GM12878 (cell line): ENCODE data around the gene DAPK3. TPM values are rescaled to one million over a fixed set of nuclear protein-coding genes. Genes with fewer than 3 reads are reported as not detected.

Experiments
- ATF7 ChIP-seq: fragments of 450-650 bp; IDR thresholded peaks from 2 replicates; pipeline ENCODE4 v1.6.1; 2016; ENCODE audit warnings: low read depth, mild to moderate bottlenecking
- BCL3 ChIP-seq: IDR thresholded peaks from 2 replicates; pipeline ENCODE4 v1.6.1; 2011; ENCODE audit warnings: borderline replicate concordance, low read depth, mild to moderate bottlenecking, moderate library complexity, low read length; ENCODE audit not compliant: insufficient read depth, poor library complexity, severe bottlenecking
- CHD1 ChIP-seq: IDR thresholded peaks from 2 replicates; pipeline ENCODE4 v1.6.1; 2012; ENCODE audit warnings: low read depth, low read length, improper control_type of control experiment
- DPF2 ChIP-seq: fragments of 450-650 bp; IDR thresholded peaks from 2 replicates; pipeline ENCODE4 v1.6.1; 2017; ENCODE audit warnings: mild to moderate bottlenecking
- E2F8 ChIP-seq: fragments of 450-650 bp; IDR thresholded peaks from 2 replicates; pipeline ENCODE4 v1.6.1; 2018; ENCODE audit warnings: mild to moderate bottlenecking, low read depth, moderate library complexity; ENCODE audit not compliant: partially characterized antibody
- EP300 ChIP-seq, 2 experiments: fragments of 150-350 bp in 1 of 2; IDR thresholded peaks; 2 replicates each; pipeline ENCODE4 v1.6.1; 2011 to 2012; ENCODE audit warnings: low read depth in 2 of 2, low read length in 2 of 2, borderline replicate concordance in 1 of 2, improper control_type of control experiment in 1 of 2, inconsistent platforms in 1 of 2; ENCODE audit not compliant: control insufficient read depth in 1 of 2
- IRF3 ChIP-seq: fragments of 450-650 bp; IDR thresholded peaks from 2 replicates; pipeline ENCODE4 v1.6.1; 2014; ENCODE audit warnings: mild to moderate bottlenecking
- JUNB ChIP-seq: IDR thresholded peaks from 2 replicates; pipeline ENCODE4 v1.6.1; 2016; ENCODE audit warnings: antibody characterized with exemption, mild to moderate bottlenecking
- MTA2 ChIP-seq: fragments of 450-650 bp; IDR thresholded peaks from 2 replicates; pipeline ENCODE4 v1.6.1; 2016; ENCODE audit warnings: low read depth, mild to moderate bottlenecking, moderate library complexity
- NFIC ChIP-seq: IDR thresholded peaks from 2 replicates; pipeline ENCODE4 v1.6.1; 2012; ENCODE audit warnings: low read depth, mild to moderate bottlenecking, inconsistent platforms, low read length, moderate library complexity
- NFYA ChIP-seq: IDR thresholded peaks from 2 replicates; pipeline ENCODE4 v1.6.1; 2011; ENCODE audit warnings: low read depth, mild to moderate bottlenecking, low read length, improper control_type of control experiment, borderline replicate concordance
- PAX5 ChIP-seq: IDR thresholded peaks from 2 replicates; pipeline ENCODE4 v1.6.1; 2011; ENCODE audit warnings: low read depth, low read length, borderline replicate concordance
- PRDM15 ChIP-seq: fragments of 450-650 bp; formaldehyde crosslinking; IDR thresholded peaks from 2 replicates; pipeline ENCODE4 v1.4.0; 2020; ENCODE audit warnings: mild to moderate bottlenecking, moderate library complexity
- RAD51 ChIP-seq: fragments of 450-650 bp; IDR thresholded peaks from 2 replicates; pipeline ENCODE4 v1.6.1; 2016; ENCODE audit warnings: moderate library complexity, mild to moderate bottlenecking, inconsistent platforms
- RCOR1 ChIP-seq: conservative IDR thresholded peaks from 2 replicates; pipeline ENCODE4 v1.6.1; 2012; ENCODE audit warnings: low read depth, low read length, improper control_type of control experiment
- RELA ChIP-seq: fragments of 450-650 bp; IDR thresholded peaks from 2 replicates; pipeline ENCODE4 v1.8.0; 2014; ENCODE audit warnings: borderline replicate concordance; ENCODE audit not compliant: partially characterized antibody
- SP1 ChIP-seq: IDR thresholded peaks from one replicate; pipeline ENCODE4 v1.6.1; 2011; ENCODE audit warnings: low read depth, low read length
- SRF ChIP-seq, 2 experiments: IDR thresholded peaks; 2 replicates each; pipeline ENCODE4 v1.6.1; 2011; ENCODE audit warnings: low read depth in 2 of 2, low read length in 2 of 2, mild to moderate bottlenecking in 1 of 2, moderate library complexity in 1 of 2
- TARDBP ChIP-seq: IDR thresholded peaks from 2 replicates; pipeline ENCODE4 v1.6.1; 2016; ENCODE audit warnings: borderline replicate concordance
- YBX1 ChIP-seq: fragments of 450-650 bp; IDR thresholded peaks from 2 replicates; pipeline ENCODE4 v1.6.1; 2016; ENCODE audit warnings: antibody characterized with exemption
- ZBED1 ChIP-seq: IDR thresholded peaks from 2 replicates; pipeline ENCODE4 v1.6.1; 2016; ENCODE audit warnings: borderline replicate concordance
- ZNF217 ChIP-seq: fragments of 450-650 bp; IDR thresholded peaks from 2 replicates; pipeline ENCODE4 v1.6.1; 2017; ENCODE audit warnings: antibody characterized with exemption, mild to moderate bottlenecking
- polyA plus RNA-seq, 11 experiments: library from polyadenylated mRNA; depleted of rRNA in 4 of 11; unstranded in 6 of 11; stranded (reverse) in 5 of 11; fragments of >200 nt; fragmentation: Nextera tagmentation in 4 of 11; fragmentation: Illumina TruSeq in 1 of 11; extraction: Ambion mirVana in 4 of 11; extraction: Trizol in 1 of 11; gene quantifications; 1 replicate in 1 of 11; 2 replicates in 10 of 11; pipeline versions ENCODE4 v1.2.1 to v1.2.3, GENCODE V29; 2011 to 2016; ENCODE audit warnings: inconsistent platforms in 2 of 11, missing spikeins in 2 of 11, low read depth in 1 of 11
- total RNA-seq, 4 experiments: library from RNA; depleted of rRNA in 3 of 4; stranded (reverse); fragments of >200 nt in 3 of 4; fragmentation: Illumina TruSeq in 1 of 4; extraction: Trizol in 1 of 4; gene quantifications; 2 replicates each; pipeline versions ENCODE4 v1.2.1 to v1.2.3, GENCODE V29; 2013 to 2021

Gene DAPK3
- total and polyA plus RNA-seq, 10 of the 15 experiments (the other 5 are each of a cell fraction or from before 2014, with no cell fraction given), result 0.13 to 46.4 (median 24.8) TPM

GRCh38 chr19:3984908-3985642 lies 14.2 kb upstream of the DAPK3 start, which contains the start of gene EEF2 (continued):
- TF ChIP-seq PRDM15 (CRISPR knock-in tag) (peak; percentile 47; the same call in 1 of the 2 replicates), BCL3 (no peak), JUNB (no peak), EP300 (IDR thresholded peaks at IDR 0.05; ENCODE audit: borderline replicate concordance in 1 of 2, control insufficient read depth in 1 of 2, low read depth in 2 of 2, low read length in 2 of 2) (0 out of 4 replicates have a peak, but pooled peaks of 1 of the 2 experiments have one; percentile 22), DPF2 (peak; percentile 78), RELA (peak; percentile 70), YBX1 (no peak), ZNF217 (peak; percentile 60; the same call in 1 of the 2 replicates), CHD1 (peak; percentile 76; the same call in 1 of the 2 replicates), NFIC (no peak), NFYA (no peak), IRF3 (0 out of 2 replicates have a peak, but pooled peaks have one; percentile 19), ATF7 (peak; percentile 95), E2F8 (no peak), PAX5 (peak; percentile 95), TARDBP (peak; percentile 70; the same call in 1 of the 2 replicates), RCOR1 (no peak), RAD51 (peak; percentile 94), SP1 (peak; percentile 87), ZBED1 (peak; percentile 47; the same call in 1 of the 2 replicates), MTA2 (no peak), SRF (IDR thresholded peaks at IDR 0.05; ENCODE audit: low read depth in 2 of 2, low read length in 2 of 2) (no peak)
